K562 (cell line): ENCODE results near the gene B3GLCT. TPM values are rescaled to one million over a fixed set of nuclear protein-coding genes. Genes with fewer than 3 reads are reported as not detected.
A peak's percentile ranks its signal among the peaks of the same experiment; 100 is the strongest.

Experiments used
- BACH1 ChIP-seq: fragments of 200-800 bp; sonication (Bioruptor generic); IDR thresholded peaks from 2 replicates; pipeline ENCODE4 v1.6.1; 2016; ENCODE audit warnings: missing genetic modification characterization, missing compliant biosample characterization
- ETV1 ChIP-seq: fragments of 450-650 bp; conservative IDR thresholded peaks from 2 replicates; pipeline ENCODE4 v1.6.1; 2016; ENCODE audit warnings: missing genetic modification characterization, control low read depth, low read depth, missing compliant biosample characterization
- GABPB1 ChIP-seq: sonication (generic); formaldehyde crosslinking; IDR thresholded peaks from 2 replicates; pipeline ENCODE4 v1.8.0; 2022; ENCODE audit warnings: mild to moderate bottlenecking, missing genetic modification reagents
- GABPB2 ChIP-seq: fragments of 250-450 bp; sonication (Bioruptor Pico); conservative IDR thresholded peaks from 2 replicates; pipeline ENCODE4 v1.5.1; 2021; ENCODE audit warnings: mild to moderate bottlenecking
- GATAD2B ChIP-seq: fragments of 450-650 bp; IDR thresholded peaks from 2 replicates; pipeline ENCODE4 v1.6.1; 2017; ENCODE audit warnings: mild to moderate bottlenecking, borderline replicate concordance
- KAT8 ChIP-seq: fragments of 450-650 bp; IDR thresholded peaks from 2 replicates; pipeline ENCODE4 v1.6.1; 2016; ENCODE audit warnings: low read depth, mild to moderate bottlenecking
- MYC ChIP-seq, 2 experiments: fragments of 250-450 bp in 1 of 2; sonication (Bioruptor Pico) in 1 of 2; IDR thresholded peaks; 2 replicates each; pipeline versions ENCODE4 v1.5.1 to v1.6.1; 2012 to 2021; ENCODE audit warnings: low read depth in 2 of 2, borderline replicate concordance in 1 of 2, improper control_type of control experiment in 1 of 2, low read length in 1 of 2, mild to moderate bottlenecking in 1 of 2, moderate library complexity in 1 of 2
- NR2F6 ChIP-seq: fragments of 450-650 bp; formaldehyde crosslinking; IDR thresholded peaks from 2 replicates; pipeline ENCODE4 v1.4.0; 2020; ENCODE audit warnings: mild to moderate bottlenecking
- PHF8 ChIP-seq: fragments of 200-600 bp; sonication (generic); IDR thresholded peaks from 2 replicates; pipeline ENCODE4 v1.6.1; 2012; ENCODE audit warnings: mixed run types, mild to moderate bottlenecking, inconsistent platforms, low read length, moderate library complexity, borderline replicate concordance
- RBM25 ChIP-seq: fragments of 200-400 bp; formaldehyde crosslinking; IDR thresholded peaks from 2 replicates; pipeline ENCODE4 v1.6.1; 2018; ENCODE audit warnings: low read length, low read depth, moderate library complexity; ENCODE audit not compliant: severe bottlenecking
- SMAD4 ChIP-seq: fragments of 250-450 bp; sonication (Bioruptor Pico); conservative IDR thresholded peaks from 2 replicates; pipeline ENCODE4 v1.8.0; 2021; ENCODE audit warnings: inconsistent platforms, mild to moderate bottlenecking, moderate library complexity
- TEAD1 ChIP-seq, 2 experiments: fragments of 450-650 bp in 1 of 2; sonication (generic) in 1 of 2; formaldehyde crosslinking; IDR thresholded peaks; 2 replicates each; pipeline versions ENCODE4 v1.4.0 to v1.8.0; 2020 to 2022; ENCODE audit warnings: mild to moderate bottlenecking in 2 of 2, missing genetic modification reagents in 1 of 2
- YY1 ChIP-seq, 3 experiments: IDR thresholded peaks; 2 replicates each; pipeline ENCODE4 v1.6.1; 2011; ENCODE audit warnings: low read length in 2 of 3, mild to moderate bottlenecking in 2 of 3, moderate library complexity in 2 of 3, borderline replicate concordance in 1 of 3, control low read depth in 1 of 3, low read depth in 1 of 3; ENCODE audit not compliant: insufficient read depth in 3 of 3, insufficient replicate concordance in 2 of 3, control insufficient read depth in 1 of 3, insufficient read length in 1 of 3; ENCODE audit errors: extremely low read depth in 1 of 3
- ZNF143 ChIP-seq: sonication (generic); formaldehyde crosslinking; IDR thresholded peaks from 2 replicates; pipeline ENCODE4 v1.9.0; 2022; ENCODE audit warnings: mild to moderate bottlenecking, missing genetic modification reagents
- ZNF316 ChIP-seq: fragments of 450-650 bp; IDR thresholded peaks from 2 replicates; pipeline ENCODE4 v1.6.1; 2016
- ZNF354B ChIP-seq: fragments of 250-450 bp; sonication (Bioruptor Pico); IDR thresholded peaks from 2 replicates; pipeline ENCODE4 v1.4.0; 2020
- ZNF436 ChIP-seq: fragments of 250-450, 450-650 bp; sonication (Bioruptor Pico); formaldehyde crosslinking; IDR thresholded peaks from 2 replicates; pipeline ENCODE4 v1.7.0; 2020; ENCODE audit warnings: mild to moderate bottlenecking
- ZNF764 ChIP-seq: fragments of 250-450 bp; sonication (Bioruptor Pico); IDR thresholded peaks from 2 replicates; pipeline ENCODE4 v1.4.0; 2020; ENCODE audit warnings: low read depth, mild to moderate bottlenecking, moderate library complexity
- polyA plus RNA-seq, 8 experiments: library from polyadenylated mRNA; depleted of rRNA in 4 of 8; stranded (reverse) in 5 of 8; unstranded in 3 of 8; fragments of >200 nt; fragmentation: Nextera tagmentation in 2 of 8; fragmentation: Illumina TruSeq in 1 of 8; extraction: Ambion mirVana in 2 of 8; extraction: Trizol in 1 of 8; gene quantifications; 2 replicates each; pipeline versions ENCODE4 v1.2.1 to v1.2.3, GENCODE V29; 2011 to 2014; ENCODE audit warnings: inconsistent platforms in 1 of 8, missing spikeins in 1 of 8
- total RNA-seq, 7 experiments: library from RNA; depleted of rRNA in 6 of 7; stranded (reverse); fragments of >200 nt in 6 of 7; fragmentation: Illumina TruSeq in 2 of 7; extraction: Trizol in 2 of 7; gene quantifications; 2 replicates each; pipeline versions ENCODE4 v1.2.1 to v1.2.3, GENCODE V29; 2011 to 2021; ENCODE audit warnings: low replicate concordance in 1 of 7
- TF ChIP-seq, protein P1 (sequence below): sonication (generic); formaldehyde crosslinking; IDR thresholded peaks from 2 replicates; pipeline ENCODE4 v1.9.0; 2022; ENCODE audit warnings: mild to moderate bottlenecking, missing genetic modification reagents
- TF ChIP-seq, protein P2 (sequence below), 3 experiments: fragments of 200-800 bp in 1 of 3; fragments of 250-450 bp in 1 of 3; fragments of 450-650 bp in 1 of 3; sonication (Bioruptor Pico) in 1 of 3; sonication (Bioruptor generic) in 1 of 3; formaldehyde crosslinking in 1 of 3; IDR thresholded peaks; 2 replicates each; pipeline versions ENCODE4 v1.6.1 to v1.8.0; 2016 to 2022; ENCODE audit warnings: mild to moderate bottlenecking in 2 of 3, missing genetic modification characterization in 2 of 3, missing compliant biosample characterization in 1 of 3, moderate library complexity in 1 of 3

The B3GLCT gene
- total and polyA plus RNA-seq, 9 of the 15 experiments (the other 6 are each of a cell fraction or from before 2014, with no cell fraction given) = 1.1 to 5.1 (median 2.9) TPM

GRCh38 chr13:31161557-31162150 lies 38.1 kb upstream of the B3GLCT start, which contains the start of gene HSPH1 (continued):
- TF ChIP-seq RBM25 = no peak
- TF ChIP-seq, protein P1, sequence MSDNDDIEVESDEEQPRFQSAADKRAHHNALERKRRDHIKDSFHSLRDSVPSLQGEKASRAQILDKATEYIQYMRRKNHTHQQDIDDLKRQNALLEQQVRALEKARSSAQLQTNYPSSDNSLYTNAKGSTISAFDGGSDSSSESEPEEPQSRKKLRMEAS = peak; percentile 83
- TF ChIP-seq ZNF354B (CRISPR knock-in tag) = no peak
- no peak for TF ChIP-seq NR2F6 (CRISPR knock-in tag)
- no peak for TF ChIP-seq ZNF143 (CRISPR knock-in tag)
- TF ChIP-seq ETV1 (tag) = peak; percentile 59
- TF ChIP-seq ZNF316 = no peak
- TF ChIP-seq TEAD1 (CRISPR knock-in tag; IDR thresholded peaks at IDR 0.05) = 0 out of 4 replicates have a peak, but pooled peaks of 1 of the 2 experiments have one; percentile 58
- no peak for TF ChIP-seq ZNF764 (CRISPR knock-in tag)
- TF ChIP-seq SMAD4 = peak; percentile 37
- peak; percentile 73; the same call in 1 of the 2 replicates for TF ChIP-seq GABPB1
- no peak for TF ChIP-seq GABPB2
- TF ChIP-seq BACH1 = no peak
- no peak for TF ChIP-seq YY1 (IDR thresholded peaks at IDR 0.05; ENCODE audit: borderline replicate concordance in 1 of 3, control insufficient read depth in 1 of 3, extremely low read depth in 1 of 3, insufficient read depth in 3 of 3, insufficient read length in 1 of 3, insufficient replicate concordance in 2 of 3, low read depth in 1 of 3, low read length in 2 of 3)
- peak; percentile 44; the same call in 1 of the 2 replicates for TF ChIP-seq PHF8
- TF ChIP-seq, protein P2, sequence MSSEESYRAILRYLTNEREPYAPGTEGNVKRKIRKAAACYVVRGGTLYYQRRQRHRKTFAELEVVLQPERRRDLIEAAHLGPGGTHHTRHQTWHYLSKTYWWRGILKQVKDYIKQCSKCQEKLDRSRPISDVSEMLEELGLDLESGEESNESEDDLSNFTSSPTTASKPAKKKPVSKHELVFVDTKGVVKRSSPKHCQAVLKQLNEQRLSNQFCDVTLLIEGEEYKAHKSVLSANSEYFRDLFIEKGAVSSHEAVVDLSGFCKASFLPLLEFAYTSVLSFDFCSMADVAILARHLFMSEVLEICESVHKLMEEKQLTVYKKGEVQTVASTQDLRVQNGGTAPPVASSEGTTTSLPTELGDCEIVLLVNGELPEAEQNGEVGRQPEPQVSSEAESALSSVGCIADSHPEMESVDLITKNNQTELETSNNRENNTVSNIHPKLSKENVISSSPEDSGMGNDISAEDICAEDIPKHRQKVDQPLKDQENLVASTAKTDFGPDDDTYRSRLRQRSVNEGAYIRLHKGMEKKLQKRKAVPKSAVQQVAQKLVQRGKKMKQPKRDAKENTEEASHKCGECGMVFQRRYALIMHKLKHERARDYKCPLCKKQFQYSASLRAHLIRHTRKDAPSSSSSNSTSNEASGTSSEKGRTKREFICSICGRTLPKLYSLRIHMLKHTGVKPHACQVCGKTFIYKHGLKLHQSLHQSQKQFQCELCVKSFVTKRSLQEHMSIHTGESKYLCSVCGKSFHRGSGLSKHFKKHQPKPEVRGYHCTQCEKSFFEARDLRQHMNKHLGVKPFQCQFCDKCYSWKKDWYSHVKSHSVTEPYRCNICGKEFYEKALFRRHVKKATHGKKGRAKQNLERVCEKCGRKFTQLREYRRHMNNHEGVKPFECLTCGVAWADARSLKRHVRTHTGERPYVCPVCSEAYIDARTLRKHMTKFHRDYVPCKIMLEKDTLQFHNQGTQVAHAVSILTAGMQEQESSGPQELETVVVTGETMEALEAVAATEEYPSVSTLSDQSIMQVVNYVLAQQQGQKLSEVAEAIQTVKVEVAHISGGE (CRISPR knock-in tag; IDR thresholded peaks at IDR 0.05) = peak in 1 of 3 experiments; percentile 61; a peak in 1 of 6 replicates
- TF ChIP-seq KAT8 = no peak
- TF ChIP-seq GATAD2B = no peak
- no peak for TF ChIP-seq ZNF436 (CRISPR knock-in tag)
- peak; percentile 32; the same call in 1 of the 2 replicates for TF ChIP-seq MYC (IDR thresholded peaks at IDR 0.05; ENCODE audit: low read depth, low read length)
- no peak for TF ChIP-seq MYC (CRISPR knock-in tag; IDR thresholded peaks at IDR 0.05; ENCODE audit: borderline replicate concordance, low read depth)
